Amniotic stem cell (primary cell): ENCODE data around the gene PTPRA.
A peak's percentile ranks its signal among the peaks of the same experiment; 100 is the strongest.

Experiments
- DNase-seq: peaks from one replicate; lab custom pipeline; 2025; lab: John Stamatoyannopoulos, UW

The PTPRA gene

DNA sequence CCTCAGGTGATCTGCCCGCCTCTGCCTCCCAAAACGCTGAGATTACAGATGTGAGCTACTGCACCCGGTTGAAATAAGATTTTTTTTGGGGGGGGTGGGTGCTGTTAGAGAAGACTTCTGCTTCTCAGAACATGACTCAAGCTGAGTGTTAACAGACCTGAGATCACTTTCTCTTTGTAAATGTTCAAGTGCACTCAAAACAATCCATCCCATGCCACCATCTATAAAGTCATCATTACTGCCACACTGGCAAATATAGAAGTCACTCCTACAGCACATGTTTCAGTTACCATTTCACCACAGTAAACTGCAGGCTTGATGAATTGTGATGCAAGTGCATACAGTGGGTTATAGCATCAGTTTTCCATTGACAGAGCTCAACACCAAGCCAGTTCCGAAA, 23.8 kb upstream of the PTPRA start:
- DNase-seq, result no peak

DNA sequence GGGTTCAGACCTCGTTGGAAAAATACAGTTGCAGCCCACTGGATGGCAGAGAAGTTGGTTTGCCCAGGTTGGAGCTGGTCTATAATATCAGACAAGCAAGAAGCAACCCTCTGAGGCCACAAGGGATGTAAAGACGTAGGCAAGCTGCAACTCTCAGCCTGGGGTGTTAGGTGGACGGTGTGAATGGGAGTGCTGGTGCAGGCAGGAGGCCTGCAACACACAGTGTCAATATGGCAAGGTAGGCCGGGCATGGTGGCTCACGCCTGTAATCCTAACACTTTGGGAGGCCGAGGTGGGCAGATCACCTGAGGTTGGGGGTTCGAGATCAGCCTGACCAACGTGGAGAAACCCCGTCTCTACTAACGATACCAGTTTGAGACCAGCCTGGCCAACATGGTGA, 22.2 kb upstream of the PTPRA start:
- no peak for DNase-seq

GRCh38 chr20:2858591-2858990, 14.7 kb upstream of the PTPRA start:
- DNase-seq, result no peak

- DNase-seq, result no peak
Measured at GRCh38 chr20:2859330-2860121, 13.8 kb upstream of the PTPRA start.

GRCh38 chr20:2864626-2865025, 8.7 kb upstream of the PTPRA start:
- DNase-seq, result no peak

DNA sequence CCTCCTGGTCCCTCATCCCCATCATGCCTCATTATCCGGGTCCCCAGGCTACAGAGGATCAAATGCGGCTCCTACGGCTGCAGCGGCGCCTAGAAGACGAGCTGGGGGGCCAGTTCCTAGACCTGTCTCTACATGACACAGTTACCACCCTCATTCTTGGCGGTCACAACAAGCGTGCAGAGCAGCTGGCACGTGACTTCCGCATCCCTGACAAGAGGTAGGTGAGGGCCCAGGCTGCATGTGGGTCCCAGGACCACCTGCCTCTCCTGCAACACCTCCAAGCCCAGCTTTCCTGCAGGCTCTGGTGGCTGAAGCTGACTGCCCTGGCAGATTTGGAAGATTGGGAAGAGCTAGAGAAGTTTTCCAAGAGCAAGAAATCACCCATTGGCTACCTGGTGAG, 8.2 kb upstream of the PTPRA start:
- no peak for DNase-seq

DNA sequence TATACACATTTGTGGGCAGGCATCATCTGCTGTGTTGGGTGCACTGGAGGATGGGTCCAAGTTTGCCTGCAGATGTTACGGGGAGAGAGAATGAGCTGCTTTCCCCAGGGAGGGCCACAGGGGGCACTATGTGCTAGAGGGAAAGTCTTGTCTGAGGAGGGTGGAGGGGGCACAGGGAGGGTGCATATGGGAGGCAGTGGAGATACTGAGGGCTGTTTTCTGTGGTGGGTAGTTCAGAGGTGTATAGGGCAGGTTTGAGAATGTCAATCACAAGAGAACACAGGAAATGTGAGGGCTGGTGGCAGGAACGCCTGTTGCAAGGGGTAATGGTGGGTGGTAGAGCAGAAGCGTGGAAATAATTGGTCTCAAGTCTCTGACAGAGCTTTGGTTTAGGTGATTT, 7.7 kb upstream of the PTPRA start:
- DNase-seq, result no peak

GRCh38 chr20:2866236-2866635, 7.0 kb upstream of the PTPRA start:
- no peak for DNase-seq

DNA sequence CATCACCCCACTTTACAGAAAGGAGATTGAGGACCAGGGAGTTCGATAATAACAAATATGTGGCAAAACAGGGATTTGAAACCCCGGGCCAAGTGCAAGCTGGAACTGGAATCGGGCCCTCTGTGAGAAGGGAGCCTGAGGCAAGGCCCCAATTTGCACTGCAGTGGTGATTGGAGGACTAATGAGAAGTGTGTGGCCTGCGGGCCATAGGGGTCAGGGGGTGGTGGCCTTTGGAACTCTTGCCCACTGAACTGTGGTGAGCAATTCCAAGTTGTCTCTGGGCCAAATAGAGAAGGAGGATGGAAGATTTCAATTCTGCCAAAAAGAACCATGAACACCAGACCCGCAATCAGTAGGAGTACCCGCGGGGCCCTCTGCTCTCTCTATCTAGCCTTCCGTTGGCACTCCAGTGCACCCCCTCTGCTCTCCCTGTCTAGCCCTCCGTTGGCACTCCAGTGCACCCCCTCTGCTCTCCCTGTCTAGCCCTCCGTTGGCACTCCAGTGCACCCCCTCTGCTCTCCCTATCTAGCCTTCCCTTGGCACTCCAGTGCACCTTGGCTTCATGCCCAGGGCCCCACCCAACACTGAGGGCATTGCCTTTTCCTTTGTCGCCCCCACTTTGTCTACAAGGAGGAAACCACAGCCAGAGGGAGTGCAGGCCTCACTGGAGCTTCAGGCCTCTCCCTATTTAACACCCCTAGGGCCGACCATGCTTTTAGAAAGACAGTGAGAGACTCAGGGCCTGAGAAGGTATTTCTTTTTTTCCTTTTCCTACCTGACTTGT, 6.0 kb upstream of the PTPRA start:
- DNase-seq, result no peak

DNA sequence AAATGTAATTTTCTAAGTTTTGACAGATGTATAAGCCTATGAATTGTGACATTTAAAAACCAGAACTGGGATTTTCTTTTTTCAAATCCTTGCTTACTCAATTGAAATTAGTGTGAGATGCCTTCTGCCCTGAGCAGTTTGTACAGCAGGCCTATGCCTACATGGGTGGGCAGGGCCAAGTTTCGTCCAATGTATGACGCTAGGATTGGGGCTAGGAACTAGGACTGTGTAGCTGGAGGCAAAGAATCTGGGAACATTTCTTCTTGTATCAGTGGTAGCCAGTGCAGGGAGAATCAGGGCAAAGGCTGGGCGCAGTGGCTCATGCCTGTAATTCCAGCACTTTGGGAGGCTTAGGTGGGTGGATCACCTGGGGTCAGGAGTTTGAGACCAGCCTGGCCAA, 3.9 kb upstream of the PTPRA start:
- no peak for DNase-seq

- DNase-seq, result no peak
Measured at GRCh38 chr20:2871111-2871465, 2.2 kb upstream of the PTPRA start.

DNA sequence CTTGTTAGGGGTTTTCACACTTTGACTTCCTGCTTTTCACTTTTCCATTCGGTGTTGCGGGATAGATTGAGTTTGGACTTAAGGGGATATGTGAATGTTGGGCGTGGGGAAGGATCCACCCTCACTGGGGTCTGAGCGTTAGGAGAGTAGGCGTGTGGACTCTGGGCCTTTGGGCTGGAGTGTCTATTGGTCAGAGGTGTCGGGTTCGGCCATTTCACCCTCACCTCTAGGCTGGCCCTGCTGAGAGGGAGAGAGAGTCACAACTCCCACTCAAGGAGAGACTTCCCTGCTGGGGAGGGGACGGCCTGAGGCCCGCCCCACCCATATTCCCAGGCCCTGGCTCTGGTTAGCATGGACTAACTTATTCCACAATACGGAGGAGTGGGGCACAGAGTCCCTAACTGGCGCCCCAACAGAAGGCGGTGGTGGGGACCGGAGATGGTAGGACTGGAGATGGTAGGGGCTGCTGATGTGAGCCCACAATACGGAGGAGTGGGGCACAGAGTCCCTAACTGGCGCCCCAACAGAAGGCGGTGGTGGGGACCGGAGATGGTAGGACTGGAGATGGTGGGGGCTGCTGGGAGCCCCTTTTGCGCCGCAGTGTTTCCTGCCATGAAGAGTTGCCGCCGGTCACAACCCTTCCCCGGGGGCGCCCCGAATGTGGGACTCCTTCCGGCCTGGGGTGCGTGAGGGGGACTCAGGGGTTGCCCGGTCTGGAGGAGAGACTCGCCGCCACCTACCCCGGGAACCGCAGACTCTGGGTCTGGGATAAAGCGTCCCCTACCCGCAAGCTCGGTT, 1.4 kb upstream of the PTPRA start:
- no peak for DNase-seq

DNA sequence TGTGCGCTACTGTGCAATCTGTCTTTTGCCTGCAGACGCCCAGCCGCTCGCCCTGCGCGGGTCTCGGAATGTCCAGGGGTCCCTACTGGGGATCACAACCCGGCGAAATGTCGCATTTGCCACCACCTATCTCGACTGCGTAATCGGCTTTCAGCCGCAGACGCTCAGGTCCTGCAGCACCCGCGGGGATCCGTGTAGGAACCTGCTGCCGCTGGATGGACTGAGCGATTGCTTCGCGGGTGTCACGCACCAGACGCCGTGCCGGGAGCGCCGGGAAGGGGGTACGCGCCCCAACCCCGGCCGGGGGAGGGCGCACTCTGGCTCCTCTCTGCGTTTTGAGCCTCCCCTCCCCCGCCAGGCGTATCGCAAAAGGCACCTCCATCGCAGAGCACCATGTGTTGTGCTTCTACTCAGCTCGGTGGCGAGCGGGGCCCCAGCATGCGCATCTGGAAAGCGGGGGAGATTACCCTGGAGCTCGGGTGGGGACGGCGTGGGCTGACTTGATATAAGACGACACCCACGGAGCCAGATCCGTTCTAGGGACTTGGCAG, 747 bp upstream of the PTPRA start:
- DNase-seq, result no peak

DNA sequence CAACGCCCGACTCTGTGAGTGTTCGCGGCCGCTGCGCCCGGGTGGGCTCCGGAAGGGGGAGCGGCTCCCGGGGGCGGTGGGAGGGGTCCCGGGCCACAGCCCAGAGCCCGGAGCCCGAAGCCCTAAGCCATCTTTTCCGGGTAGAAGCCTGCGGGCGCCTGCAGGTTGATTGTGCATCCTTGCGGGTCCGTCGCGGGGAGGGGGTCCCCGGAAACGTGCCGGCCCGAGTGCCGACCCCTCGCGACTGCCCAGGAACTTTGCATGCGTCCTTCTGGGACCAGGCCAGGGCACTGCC, 413 bp downstream of the PTPRA start:
- peak; percentile 43 for DNase-seq

DNA sequence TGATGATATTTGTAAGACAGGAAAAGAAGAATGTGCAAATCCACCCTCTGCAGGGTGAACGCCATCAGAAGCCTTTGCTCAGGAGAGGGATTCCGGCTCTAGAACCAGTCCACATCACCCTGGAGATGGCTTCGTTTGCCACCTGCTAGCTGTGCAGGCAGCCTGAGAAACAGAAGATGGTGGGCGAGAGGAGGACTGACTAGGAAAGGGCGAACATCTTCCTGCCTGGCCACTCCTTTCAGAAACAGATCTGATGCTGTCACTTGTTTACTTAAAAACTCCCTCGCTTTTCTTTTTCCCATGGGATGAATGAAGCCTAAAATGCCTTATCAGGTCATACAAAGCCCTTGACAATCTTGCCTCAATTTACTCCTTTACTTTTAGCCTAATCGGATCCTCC, 1.2 kb downstream of the PTPRA start:
- DNase-seq, result no peak

GRCh38 chr20:2875690-2876203, 2.5 kb downstream of the PTPRA start:
- DNase-seq, result no peak

DNA sequence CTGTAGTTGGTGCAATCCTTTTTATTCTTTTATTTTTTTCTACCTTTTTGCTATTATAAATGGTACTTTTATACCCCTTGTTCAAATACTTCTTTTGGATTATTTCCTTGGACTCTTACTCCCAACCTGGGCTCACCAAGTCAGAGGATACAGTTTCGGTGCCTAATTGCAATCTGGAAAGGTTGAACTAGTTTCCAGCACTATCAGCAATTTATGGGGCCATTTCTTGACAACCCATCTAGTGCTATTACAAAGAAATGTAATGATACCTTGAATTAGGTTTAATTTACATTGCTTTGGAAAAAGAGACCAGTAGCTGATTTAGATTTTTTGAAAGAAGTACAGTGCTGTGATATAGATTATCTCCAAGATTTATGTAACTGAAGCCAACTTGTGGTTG, 5.2 kb downstream of the PTPRA start:
- no peak for DNase-seq

DNA sequence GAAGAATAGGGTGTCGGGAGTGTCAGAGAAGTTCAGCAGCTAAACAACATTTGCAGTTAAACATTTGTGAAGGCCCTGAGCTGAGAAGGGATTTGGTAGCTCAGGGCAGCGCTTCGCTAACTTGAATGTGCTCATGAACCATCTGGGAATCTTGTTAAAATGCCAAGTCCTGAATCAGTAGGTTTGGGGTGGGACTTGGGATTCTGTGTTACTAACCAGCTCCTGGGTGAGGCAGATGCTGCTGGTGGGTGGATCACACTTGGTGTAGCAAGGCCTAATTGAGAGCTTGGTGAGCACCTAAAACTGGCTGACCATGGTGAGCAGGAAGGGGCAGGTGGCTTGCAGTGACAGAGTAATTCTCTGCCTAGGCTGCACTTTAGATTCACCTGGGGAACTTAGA, 5.9 kb downstream of the PTPRA start:
- DNase-seq, result peak; percentile 45

DNA sequence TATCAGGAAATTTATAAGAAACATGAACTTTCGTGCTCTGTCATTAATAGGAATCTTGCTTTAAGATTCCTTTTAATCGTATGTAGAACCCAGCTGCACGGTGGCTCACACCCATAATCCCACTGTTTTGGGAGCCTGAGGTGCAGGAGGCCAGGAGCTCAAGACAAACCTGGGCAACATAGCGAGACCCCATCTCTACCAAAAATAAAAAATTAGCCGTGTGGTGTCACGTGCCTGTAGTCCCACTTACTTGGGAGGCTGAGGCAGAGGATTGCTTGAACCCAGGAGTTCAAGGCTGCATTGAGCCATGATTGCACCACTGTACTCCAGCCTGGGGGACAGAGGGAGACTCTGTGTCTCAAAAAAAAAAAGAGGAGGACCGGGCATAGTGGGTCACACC, 7.4 kb downstream of the PTPRA start:
- DNase-seq, result no peak

GRCh38 chr20:2883726-2884637, 10.7 kb downstream of the PTPRA start:
- DNase-seq, result no peak

DNA sequence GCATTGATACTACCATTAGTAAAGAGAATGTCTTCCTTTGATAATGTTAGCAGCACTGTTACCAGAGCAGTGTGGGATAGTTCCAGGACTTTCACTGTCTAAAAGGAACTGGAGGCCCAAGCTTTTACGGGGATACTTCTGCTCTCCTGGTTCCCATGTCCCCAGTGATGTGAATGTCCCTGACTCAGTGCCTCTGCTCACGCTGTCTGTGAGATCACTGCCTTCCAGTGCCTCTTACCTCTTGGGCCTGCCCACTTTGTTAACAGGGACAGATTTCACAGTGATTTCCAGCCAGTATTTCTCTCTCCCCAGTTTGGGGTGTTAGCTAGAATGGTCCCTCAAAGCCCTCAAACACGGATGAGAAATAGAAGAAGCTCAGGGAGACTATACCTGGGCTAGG, 14.4 kb downstream of the PTPRA start:
- DNase-seq, result no peak
